ENCODE results near the gene EPO. TPM values are rescaled to one million over a fixed set of nuclear protein-coding genes. Genes with fewer than 3 reads are reported as not detected.
"Not testable (repeated sequence)": the region's sequence is repeated elsewhere in the genome, so short reads cannot be mapped to it uniquely, and the experiment has no call there.

The EPO gene
- total RNA-seq, 1 donor = not detected

GRCh38 chr7:100739934-100740333 is 19.7 kb downstream of the EPO start:
- H3K4me3 ChIP-seq (ENCODE audit: low read depth, low read length) = no peak overlapping the region
- no peak for DNase-seq (ENCODE audit: low read depth)
- TF ChIP-seq, protein P1, sequence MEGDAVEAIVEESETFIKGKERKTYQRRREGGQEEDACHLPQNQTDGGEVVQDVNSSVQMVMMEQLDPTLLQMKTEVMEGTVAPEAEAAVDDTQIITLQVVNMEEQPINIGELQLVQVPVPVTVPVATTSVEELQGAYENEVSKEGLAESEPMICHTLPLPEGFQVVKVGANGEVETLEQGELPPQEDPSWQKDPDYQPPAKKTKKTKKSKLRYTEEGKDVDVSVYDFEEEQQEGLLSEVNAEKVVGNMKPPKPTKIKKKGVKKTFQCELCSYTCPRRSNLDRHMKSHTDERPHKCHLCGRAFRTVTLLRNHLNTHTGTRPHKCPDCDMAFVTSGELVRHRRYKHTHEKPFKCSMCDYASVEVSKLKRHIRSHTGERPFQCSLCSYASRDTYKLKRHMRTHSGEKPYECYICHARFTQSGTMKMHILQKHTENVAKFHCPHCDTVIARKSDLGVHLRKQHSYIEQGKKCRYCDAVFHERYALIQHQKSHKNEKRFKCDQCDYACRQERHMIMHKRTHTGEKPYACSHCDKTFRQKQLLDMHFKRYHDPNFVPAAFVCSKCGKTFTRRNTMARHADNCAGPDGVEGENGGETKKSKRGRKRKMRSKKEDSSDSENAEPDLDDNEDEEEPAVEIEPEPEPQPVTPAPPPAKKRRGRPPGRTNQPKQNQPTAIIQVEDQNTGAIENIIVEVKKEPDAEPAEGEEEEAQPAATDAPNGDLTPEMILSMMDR (IDR thresholded peaks at IDR 0.05; ENCODE audit: insufficient read depth, low read length) = no peak

- H3K4me3 ChIP-seq (ENCODE audit: low read depth, low read length) = no peak overlapping the region
- TF ChIP-seq, protein P1 (IDR thresholded peaks at IDR 0.05; ENCODE audit: insufficient read depth, low read length) = no peak
- no peak for DNase-seq (ENCODE audit: low read depth)
Measured at GRCh38 chr7:100744605-100745004, 24.3 kb downstream of the EPO start.

- TF ChIP-seq, protein P1 (IDR thresholded peaks at IDR 0.05; ENCODE audit: insufficient read depth, low read length) = no peak
- peak; percentile 60 for DNase-seq (ENCODE audit: low read depth)
- H3K4me3 ChIP-seq (ENCODE audit: low read depth, low read length) = peak overlapping the region; percentile 53
Measured at GRCh38 chr7:100745184-100745583, 24.9 kb downstream of the EPO start.

DNA sequence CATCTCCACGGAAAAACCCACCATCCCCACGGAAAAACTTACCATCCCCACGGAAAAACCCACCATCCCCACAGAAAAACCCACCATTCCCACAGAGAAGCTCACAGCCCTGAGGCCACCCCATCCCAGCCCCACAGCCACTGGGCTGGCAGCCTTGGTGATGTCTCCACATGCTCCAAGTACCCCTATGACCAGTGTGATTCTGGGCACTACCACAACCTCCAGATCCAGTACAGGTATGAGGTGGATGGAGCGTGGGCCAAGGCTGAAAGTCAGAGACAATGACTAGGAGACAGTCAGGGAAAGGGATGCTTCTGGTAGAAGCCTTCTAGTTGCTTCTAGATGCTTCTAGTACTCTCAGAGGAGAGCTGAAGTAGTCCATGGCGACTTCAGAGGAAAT is 32.7 kb downstream of the EPO start:
- H3K4me3 ChIP-seq (ENCODE audit: low read depth, low read length) = no peak overlapping the region
- TF ChIP-seq, protein P1 (IDR thresholded peaks at IDR 0.05; ENCODE audit: insufficient read depth, low read length) = no peak
- no peak for DNase-seq (ENCODE audit: low read depth)

DNA sequence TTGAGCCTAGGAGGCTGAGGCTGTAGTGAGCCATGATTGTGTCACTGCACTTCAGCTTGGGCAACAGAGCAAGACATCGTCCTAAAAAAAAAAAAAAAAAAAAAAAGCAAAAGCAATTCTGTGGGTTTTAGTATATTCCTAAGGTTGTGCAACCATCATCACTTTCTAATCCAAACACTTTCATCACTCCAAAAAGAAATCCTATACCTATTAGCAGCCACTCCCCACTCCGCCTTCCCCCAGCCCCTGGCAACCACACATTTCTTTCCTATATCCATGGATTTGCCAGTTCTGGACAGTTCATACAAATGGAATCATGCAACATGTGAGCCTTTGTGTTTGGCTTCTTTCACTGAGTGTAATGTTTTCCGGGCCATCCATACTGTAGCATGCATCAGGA is 33.5 kb downstream of the EPO start:
- H3K4me3 ChIP-seq (ENCODE audit: low read depth, low read length) = no peak overlapping the region
- TF ChIP-seq, protein P1 (IDR thresholded peaks at IDR 0.05; ENCODE audit: insufficient read depth, low read length) = no peak
- DNase-seq (ENCODE audit: low read depth) = peak; percentile 30

- H3K4me3 ChIP-seq (ENCODE audit: low read depth, low read length) = no peak overlapping the region
- DNase-seq (ENCODE audit: low read depth) = no peak
- TF ChIP-seq, protein P1 (IDR thresholded peaks at IDR 0.05; ENCODE audit: insufficient read depth, low read length) = no peak
Measured at GRCh38 chr7:100759357-100760171, 39.3 kb downstream of the EPO start.

DNA sequence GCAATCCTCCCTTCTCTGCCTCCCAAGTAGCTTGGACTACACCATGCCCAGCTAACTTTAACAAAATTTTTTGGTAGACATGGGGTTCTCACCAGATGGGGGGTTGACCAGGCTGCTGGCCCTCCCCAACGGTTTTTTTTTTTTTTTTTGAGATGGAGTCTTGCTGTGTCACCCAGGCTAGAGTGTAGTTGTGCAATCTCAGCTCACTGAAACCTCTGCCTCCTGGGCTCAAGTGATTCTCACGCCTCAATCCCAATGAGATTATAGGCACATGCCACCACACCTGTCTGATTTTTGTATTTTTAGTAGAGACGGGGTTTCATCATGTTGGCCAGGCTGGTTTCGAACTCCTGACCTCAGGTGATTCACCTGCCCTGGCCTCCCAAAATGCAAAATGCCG is 42.6 kb downstream of the EPO start:
- DNase-seq (ENCODE audit: low read depth); H3K4me3 ChIP-seq (ENCODE audit: low read depth, low read length): not testable (repeated sequence)

Data from fibroblast of the aortic adventitia (primary cell).